ENCODE results near the gene CIAO2B.
"Not testable (repeated sequence)": the region's sequence is repeated elsewhere in the genome, so short reads cannot be mapped to it uniquely, and the experiment has no call there.

CIAO2B gene

DNA sequence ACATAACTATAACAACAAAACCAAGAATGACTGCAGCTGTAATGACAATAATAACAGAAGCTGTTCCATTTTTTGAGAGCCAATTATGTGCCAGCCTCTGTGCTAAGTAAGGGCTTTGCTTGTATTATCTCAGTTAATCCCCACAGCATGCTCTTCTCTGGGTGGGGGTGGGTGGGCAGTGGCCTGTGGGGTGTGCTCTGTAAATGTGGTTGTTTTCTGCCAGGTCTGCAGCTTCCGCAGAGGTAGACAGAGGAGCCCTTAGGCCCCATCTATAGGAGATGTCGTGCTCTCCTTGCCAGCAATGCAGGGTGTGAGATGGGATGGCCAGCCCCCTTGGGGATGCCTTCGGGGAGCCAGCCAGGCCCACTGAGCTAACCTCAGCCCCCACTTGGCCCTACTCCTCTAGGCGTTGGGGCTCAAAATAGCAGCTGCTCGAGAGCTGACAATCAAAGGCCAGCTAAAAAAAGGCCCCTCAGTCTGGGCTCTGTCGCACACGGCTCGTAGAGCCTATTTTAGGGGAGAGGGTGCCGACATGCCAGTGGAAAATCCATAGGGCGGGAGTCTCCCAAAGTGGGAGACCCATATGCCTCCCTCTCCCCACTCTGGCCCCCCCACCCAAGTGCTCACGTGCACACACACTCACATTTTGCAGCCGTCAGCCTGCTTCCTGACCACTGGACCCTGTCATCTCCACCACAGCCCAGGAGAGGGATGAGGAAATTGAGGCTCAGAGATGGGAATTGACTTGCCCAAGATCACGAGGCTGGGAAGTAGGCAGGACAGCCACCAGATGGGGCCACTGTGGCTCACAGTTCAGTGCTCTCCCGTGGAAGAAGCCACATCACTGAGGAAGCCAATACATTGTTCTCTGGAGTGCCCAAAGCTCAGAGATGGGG lies 31.3 kb downstream of the CIAO2B start:
- DNase-seq, result no peak

DNA sequence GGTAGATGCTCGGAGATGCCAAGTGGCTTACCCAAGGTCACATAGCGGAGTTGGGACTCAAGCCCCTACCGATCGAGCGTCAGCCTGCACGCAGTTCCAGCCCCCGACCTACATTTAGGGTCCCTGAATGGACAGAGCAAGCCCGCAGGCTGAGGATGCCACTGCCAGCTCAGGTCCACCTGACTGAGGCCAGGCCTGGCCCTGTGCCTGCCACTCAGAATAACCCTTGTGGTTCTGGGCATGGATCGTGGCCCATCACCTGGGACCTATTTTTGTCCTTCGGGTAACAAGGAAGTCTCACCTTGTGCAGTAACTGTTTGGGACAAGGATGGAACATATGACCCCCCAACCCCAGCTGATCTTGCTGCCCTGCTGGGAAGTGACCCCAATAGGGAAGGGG lies 32.6 kb downstream of the CIAO2B start:
- no peak for DNase-seq

DNA sequence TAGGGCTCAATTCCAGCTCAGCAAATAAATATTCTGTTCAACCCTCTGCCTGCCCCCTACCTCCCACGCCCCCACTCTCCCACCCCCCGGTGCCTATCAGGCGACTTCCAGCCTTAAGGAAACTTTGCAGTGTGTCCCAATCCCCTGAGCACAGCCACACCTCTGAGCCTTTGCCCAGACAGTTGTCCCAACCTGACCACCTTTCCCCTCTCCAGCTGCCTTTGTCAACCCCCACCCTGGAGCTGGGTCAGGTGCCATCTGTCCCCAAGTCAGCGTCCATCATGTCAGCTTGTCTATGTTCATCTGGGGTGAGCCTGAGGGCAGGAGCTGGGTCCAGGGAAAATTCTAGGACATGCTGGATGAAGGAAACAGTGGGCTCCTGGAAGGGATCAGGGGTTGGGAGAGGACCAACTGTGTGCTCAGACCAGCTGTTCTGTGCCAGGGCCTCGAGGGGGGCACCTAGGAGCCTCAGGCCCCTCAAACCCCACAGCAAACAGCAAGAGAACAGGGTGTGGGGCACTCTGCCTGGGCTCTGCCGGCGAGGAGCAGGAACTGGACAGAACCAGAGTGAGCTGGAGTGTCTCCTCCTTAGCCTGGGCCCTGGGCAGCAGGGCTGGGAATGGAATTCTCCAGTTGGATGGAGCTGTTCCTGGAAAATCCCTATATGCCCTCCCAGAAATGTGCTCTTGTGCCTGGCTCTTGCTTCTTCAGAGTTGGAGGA lies 33.3 kb downstream of the CIAO2B start:
- DNase-seq, result no peak

DNA sequence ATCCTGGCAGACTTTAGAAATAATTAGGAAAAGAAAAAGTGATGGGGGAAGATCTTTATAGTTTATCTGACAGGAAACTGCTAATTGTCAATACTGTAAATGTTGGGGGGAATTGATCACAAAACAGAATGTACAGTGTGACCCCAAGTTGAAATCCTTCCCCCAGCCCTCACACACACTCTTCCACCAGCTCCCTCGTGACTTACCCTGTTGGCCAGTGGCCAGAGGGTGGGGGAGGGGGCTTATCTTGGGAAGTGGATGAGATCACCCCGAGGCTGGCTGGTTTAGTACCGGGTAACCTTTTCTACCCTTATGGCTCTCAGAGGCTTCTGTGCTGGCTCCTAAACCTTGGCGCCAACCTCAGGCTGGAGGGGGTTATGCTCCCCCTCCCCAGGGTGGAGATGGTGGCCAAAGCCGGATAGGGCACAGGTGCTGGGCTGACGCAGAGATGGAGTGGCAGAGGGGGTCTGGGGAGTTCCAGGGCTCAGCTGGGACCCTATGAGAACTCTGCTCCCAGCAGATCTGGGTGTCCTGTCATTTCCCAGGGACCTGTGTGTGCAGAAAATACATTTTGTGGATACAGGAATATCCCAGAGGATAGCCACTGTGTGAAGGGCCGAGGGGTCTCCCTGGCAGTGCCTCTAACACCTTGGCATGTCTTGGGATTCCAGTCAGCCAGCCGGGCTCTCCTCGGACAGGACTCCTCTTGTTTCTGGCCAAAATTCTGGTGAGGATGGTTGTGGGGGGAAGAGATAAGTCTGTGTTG lies 34.1 kb downstream of the CIAO2B start:
- DNase-seq, result no peak

DNA sequence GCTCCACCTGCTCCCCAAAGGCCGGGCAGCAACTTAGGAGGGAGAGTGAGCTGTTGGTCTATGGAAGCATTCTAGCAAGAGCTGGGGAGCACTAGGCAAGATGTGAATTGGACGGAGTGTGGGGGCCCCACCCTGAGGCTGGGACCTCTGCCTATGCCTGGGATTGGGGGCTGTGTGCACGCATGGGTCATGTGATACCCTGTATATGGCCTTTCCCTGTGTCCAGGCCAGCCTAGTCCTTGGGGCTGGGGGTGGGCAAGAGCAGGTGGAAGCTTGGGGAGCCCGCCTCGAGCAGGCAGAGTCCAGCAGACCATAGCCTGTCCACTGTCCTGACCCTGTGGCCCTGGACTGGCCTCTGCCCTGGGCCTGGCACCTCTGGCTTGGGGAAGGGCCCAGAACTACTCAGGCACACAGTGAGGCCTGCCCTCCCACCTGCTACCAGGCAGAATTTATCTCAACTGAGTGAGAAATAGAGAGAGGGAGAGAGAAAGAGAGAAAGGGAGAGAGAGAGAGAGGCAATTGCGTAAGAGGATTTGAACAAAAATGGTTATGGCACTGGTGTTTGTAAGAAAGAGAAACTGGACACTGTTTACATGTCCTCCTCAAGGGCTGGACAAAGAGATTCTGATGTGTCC lies 34.8 kb downstream of the CIAO2B start:
- DNase-seq, result no peak

DNA sequence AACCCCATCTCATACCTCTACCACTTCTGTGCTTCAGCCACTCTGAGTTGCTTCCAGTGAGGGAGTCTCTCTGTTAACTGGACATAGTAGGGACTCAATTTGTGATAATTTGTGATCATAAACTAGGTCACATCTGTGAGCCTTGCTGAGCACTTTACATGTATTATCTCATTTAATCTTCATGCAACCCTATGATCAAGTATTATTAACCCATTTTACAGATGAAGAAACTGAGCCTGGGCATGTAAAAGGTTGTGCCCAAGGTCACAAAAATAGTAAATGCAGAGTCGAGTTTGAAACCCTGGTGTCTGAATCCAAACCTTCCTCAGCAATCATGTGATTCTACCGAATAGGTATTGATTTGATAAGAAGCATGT lies 35.3 kb downstream of the CIAO2B start:
- no peak for DNase-seq

DNA sequence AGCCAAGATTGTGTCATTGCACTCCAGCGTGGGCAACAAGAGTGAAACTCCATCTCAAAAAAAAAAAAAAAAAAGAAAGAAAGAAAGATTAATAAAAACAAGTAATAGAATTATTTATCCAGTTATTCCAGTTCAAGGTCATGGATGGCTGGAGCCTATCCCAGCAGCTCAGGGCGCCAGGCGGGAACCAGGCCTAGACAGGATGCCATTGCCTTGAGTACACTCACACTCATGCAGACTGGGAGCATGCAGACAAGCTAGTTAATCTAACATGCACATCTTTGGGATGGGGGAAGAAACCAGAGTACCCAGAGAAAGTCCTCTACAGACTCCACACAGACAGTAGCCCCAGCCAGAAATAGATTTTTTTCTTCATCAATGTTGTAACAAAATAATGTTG lies 36.0 kb downstream of the CIAO2B start:
- no peak for DNase-seq

DNA sequence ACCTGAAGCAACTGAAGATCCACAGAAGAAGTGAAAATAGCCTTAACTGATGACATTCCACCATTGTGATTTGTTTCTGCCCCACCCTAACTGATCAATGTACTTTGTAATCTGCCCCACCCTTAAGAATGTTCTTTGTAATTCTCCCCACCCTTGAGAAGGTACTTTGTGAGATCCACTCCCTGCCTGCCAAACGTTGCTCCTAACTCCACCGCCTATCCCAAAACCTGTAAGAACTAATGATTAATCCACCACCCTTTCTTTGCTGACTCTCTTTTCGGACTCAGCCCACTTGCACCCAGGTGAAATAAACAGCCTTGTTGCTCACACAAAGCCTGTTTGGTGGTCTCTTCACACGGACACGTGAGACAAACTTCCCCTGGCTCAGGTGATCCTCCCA lies 37.5 kb downstream of the CIAO2B start:
- not testable (repeated sequence) for DNase-seq

DNA sequence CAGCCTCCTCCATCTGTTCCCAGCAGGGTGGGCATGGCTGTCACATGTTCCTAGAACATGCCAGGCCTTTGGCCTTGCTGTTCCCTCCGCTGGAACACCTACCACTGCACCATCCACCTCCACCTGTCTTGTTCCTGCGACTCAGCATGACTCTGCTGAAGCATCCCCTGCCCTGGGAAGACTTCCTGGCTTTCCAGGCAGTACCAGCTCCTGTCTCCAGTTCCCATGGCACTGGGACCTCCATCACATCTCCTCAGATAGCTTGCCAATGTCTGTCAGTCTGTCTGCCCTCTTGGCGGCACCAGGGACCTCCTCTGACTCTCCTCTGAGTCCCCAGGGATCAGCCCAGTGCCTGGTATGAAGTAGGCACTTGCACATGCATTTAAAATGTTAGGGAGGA lies 38.2 kb downstream of the CIAO2B start:
- DNase-seq, result no peak

DNA sequence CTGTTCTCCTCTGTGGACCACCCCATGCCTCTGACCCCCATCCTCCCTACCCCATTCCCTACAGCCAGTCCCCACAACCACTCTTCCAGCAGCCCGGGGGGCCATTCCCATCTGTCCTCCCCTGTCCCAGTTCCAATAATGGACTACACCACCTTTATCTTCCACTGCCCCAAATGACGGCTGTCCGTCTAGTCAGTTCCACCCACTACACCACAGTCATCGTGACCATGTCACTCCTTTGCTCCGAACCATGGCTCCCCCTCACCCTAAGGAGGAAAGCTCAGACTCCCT lies 38.6 kb downstream of the CIAO2B start:
- DNase-seq, result no peak

DNA sequence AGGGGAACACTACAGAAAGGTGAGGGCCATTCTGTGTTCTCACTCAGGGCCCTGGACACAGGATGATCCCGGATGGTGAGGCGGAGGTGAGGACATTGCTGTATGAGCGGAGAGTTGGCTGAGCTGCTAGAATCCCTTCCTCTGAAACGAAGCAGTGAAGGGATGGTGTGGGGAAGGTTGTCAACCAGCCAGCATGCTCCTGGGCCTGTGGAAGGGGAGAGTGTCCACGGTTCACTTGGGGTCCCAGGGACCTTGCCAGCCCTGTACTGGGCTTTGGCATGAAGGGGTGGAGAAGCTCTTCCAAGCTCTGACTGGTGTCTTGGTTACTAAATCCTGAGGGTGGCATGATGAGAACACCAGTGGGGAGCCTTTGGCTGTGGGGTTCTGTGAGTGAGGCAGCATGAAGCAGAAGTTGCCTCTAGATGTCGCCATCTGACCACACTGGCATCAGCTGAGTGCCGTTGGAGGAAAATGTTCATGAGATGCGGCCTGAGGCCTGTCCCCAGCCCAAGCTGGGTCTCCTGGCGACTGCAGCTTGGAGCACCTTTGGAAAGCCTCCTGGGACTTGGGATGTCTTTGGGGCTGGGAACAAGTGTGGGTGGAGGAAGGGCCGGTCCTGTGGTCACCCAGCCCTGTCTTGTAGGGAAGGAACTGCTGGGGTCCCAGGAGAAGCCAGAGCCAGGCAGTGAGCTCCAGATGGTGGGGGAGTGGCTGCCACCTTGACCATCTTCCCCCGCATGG lies 39.1 kb downstream of the CIAO2B start:
- DNase-seq, result no peak

DNA sequence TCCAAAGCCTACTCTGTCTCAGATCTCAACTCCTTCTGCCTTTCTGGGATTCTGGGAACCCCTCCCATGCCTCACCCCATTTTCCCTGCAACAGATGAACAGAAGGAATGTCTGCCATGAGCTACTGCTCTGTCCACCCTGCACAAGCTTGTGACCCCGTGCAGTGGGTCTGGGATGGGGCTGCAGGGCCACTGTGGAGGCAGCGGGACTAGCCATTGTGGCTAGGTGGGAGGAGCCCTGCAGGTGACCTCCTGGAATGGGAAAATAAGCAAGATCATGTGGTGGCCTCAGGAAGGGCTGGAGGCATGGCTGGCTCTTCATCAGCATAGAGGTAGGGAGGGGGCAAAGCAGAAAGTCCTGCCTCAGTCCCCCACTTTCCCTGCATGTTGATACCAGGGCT lies 40.1 kb downstream of the CIAO2B start:
- DNase-seq, result no peak

DNA sequence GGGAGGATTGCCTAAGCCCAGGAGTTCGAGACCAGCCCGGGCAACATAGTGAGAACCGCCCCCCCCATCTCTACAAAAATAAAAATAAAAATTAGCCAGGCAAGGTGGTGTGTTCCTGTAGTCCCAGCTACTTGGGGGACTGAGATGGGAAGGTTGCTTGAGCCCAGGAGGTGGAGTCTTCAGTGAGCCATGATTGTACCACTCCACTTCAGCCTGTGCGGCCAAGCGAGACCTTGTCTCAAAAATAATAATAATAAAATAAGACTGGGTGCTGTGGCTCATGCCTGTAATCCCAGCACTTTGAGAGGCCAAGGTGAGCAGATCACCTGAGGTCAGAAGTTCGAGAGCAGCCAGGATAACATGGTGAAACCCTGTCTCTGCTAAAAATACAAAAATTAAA lies 42.4 kb downstream of the CIAO2B start:
- no peak for DNase-seq

DNA sequence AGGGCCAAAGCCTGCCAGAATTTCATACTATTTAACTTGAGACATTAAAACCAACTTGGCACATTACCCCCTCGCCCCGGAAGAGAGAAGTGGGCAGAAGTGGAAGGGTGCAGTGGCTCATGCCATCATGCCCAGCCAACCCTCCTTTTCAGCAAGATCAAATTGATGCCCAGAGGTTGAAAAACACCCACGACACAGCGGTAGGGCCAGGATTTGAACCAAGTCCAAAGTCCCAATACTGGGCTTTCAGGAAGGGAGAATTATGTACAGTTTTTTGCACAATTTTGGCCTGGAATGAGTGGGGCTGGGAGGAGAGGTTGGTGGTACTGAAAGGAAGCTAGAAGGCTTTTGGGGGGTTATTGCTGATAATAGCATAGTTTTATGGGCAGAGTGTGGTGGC lies 42.8 kb downstream of the CIAO2B start:
- no peak for DNase-seq

DNA sequence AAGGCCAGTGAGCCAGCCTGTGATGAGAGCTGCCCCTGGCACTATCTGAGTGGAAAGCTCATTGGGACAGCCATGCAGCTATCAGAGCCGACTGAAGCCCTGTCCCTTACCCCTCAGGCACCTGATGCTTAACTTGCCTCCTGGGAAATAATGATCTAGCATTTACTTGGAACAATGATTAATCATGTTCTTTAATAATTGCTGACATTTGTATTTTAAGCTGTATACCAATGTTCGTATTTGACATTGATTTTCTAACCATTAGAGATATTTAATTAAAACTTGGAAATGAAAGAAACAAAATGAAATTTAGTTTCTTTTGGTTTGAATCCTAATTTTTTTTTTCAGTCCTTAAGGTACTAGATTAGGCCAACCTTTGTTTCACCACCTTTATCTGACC lies 43.4 kb downstream of the CIAO2B start:
- DNase-seq, result no peak

DNA sequence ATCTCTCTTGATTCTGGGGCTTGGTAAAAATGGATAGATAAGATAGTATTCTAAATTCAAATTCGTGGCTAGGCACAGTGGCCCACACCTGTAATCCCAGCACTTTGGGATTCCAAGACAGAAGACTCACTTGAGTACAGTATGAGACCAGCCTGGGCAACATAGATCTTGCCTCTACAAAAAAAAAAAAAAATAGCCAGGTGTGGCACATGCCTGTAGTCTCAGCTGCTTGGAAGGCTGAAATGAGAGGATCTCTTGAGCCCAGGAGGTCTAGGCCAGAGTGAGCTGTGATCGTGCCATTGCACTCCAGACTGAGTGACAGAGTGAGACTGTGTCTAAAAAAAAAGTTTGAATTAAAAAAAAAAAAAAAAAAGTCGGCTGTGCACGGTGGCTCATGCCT lies 44.6 kb downstream of the CIAO2B start:
- no peak for DNase-seq

DNA sequence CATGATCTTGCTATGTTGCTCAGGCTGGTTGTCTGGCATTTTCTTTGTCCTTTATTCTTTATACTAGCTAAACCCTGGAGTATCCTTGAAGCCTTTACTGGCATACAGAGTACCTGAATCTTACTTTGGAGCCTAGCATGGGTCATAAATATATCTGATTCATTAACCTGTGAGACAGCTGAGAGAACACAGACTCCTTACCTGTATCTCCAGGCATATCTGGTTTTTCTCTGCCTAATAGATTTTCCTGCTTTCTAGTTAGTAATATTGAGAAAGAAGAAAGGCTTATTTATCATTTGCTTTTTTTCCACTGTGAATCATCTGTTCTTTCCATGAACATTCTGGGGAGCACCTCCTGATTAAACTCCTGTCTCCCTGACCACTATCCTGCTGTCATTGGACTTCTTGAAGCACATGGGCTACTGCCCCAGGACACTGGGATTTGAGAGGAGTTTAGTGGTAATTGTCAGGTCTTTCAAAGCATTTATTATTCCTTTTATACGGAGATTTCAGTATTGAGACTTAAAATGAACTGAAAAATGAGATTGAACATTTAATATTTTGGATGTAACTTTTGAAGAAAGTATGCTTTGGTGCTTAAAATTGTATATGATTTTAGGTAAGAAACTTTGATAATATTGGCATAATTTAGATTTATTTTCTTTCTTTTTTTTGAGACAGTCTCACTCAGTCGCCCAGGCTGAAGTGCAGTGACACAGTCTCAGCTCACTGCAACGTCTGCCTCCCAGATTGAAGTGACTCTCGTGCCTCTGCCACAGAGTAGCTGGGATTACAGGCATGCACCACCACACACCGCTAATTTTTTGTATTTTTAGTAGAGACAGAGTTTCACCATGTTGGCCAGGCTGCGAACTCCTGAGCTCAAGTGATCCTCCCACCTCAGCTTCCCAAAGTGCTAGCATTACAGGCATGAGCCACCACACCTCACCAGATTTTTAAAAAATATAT lies 45.3 kb downstream of the CIAO2B start:
- no peak for DNase-seq

DNA sequence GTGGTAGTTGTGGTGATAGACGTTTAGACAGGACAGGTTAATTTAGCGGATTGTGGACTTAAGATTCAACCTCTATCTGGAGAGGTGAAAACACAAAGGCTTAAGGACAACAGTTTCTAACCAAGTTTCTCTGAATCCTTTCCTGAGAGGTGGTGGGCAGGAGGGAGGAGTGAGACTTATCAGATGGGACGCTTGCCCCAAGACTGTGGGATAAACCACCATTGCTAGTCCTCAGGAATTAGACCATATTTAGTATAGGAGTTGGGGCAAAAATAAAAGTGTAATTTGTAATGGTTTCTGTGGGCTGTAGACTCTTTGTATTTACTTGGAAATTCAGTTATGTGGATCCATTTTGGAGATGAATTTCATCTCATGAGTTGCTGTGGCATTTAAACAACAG lies 47.3 kb downstream of the CIAO2B start:
- no peak for DNase-seq

DNA sequence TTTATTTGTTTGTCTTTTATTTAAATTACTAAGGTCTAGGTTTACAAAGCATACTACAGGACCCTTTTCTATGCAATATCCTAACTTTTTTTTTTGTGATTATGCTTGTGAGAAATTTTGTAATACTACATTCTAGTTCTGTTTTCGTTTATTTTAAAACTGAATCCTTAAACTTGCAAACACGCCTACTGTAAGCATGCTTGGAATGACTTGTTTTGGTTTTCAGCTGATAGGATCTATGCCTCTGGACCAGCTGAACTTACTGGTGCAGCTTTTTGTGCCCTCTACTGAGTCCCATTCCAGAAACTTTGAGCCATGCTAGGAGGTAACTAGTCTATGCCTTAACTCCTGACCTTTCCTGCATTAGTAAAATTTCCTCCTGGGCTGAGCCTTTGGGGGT lies 47.9 kb downstream of the CIAO2B start:
- DNase-seq, result no peak

DNA sequence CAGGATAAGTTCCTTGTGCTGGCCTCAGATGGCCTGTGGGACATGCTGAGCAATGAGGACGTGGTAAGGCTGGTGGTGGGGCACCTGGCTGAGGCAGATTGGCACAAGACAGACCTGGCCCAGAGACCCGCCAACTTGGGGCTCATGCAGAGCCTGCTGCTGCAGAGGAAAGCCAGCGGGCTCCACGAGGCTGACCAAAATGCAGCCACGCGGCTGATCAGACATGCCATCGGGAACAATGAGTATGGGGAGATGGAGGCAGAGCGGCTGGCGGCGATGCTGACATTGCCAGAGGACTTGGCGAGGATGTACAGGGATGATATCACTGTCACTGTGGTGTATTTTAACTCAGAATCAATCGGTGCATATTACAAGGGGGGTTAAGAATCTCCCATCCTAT lies 48.7 kb downstream of the CIAO2B start:
- DNase-seq, result no peak

DNA sequence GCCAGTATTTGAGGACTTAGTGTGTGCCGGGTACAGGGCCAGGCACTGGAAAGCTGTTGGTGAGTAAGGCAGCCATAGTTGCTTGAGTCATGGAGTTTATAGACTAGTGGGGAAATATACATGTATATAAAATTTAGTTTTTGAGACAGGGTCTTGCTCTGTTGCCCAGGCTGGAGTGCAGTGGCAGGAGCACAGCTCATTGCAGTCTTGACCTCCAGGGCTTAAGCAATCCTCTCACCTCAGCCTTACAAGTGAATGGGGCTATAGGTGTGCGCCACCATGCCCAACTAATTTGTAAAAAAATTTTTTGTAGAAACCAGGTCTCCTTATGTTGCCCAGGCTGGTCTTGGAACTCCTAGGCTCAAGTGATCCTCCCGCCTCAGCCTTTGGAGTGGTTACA lies 51.5 kb downstream of the CIAO2B start:
- DNase-seq, result no peak

Data from DMS 273 treated with DMSO at 0.1 percent for 48 hours (cell line).